SH-SY5Y (cell line): ENCODE data around the gene UBASH3A.

Experiments used
- GATA2 ChIP-seq: IDR thresholded peaks from 2 replicates; pipeline ENCODE4 v1.6.1; 2011; ENCODE audit warnings: mild to moderate bottlenecking, low read depth, low read length
- GATA3 ChIP-seq: IDR thresholded peaks from 2 replicates; pipeline ENCODE4 v1.6.1; 2011; ENCODE audit warnings: low read depth, mild to moderate bottlenecking, low read length, moderate library complexity

DNA sequence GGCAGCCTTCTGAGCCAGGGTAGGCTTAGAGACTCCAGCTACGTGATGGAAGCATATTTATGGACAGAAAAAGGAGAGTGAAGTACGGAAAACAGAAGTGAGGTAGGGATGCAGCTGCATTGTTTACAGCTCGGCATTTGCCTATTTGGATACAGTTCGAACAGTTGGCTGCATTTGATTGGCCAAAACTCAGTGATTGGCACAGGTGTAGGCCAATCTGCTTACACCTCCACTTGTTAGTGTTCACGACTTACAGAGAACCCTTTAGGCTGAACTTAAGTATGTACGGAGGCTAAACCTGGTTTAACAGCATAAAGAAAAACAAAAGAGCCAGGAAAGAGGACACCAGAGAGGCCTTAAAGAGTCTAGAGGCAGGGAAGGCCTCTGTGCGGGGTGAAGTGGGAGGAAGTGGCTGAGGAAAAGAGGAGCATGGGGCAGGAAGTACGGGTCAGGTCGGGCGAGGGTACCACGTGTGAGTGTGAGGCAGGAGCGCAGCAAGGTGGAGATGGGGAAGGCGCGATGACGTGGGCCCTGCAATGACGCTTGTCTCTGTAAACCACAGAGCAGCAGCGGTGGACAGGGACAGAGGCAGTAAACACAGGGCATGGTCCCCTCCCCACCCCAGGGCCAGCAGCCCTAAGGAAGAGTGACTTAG, 60.3 kb downstream of the UBASH3A start:
- no peak for TF ChIP-seq GATA2
- no peak for TF ChIP-seq GATA3
